SU-DHL-6 (cell line): ENCODE results near the gene HSFX4.

Experiments
- CTCF ChIP-seq: fragments of 200-600 bp; sonication (generic); IDR thresholded peaks from one replicate; pipeline ENCODE4 v1.5.1; 2017; ENCODE audit warnings: antibody characterized with exemption, mild to moderate bottlenecking, low read length, moderate library complexity; ENCODE audit not compliant: insufficient read depth, poor library complexity, severe bottlenecking
- EZH2phosphoT487 ChIP-seq: fragments of 200-600 bp; sonication (generic), shearing (Covaris generic); conservative IDR thresholded peaks from 2 replicates; pipeline ENCODE4 v1.6.1; 2018; ENCODE audit warnings: mild to moderate bottlenecking, antibody characterized with exemption, low read length, moderate library complexity, mixed read lengths

- TF ChIP-seq EZH2phosphoT487 (no peak), CTCF (no peak)
Measured at GRCh38 chrX:149939905-149940673, 10.7 kb downstream of the HSFX4 start.
